ENCODE data around the gene MYH7B. TPM values are rescaled to one million over a fixed set of nuclear protein-coding genes. Genes with fewer than 3 reads are reported as not detected.

The MYH7B gene
- total and polyA plus RNA-seq, 2 experiments from 2014 or later, result 0.10 to 1.1 TPM

GRCh38 chr20:34987288-34988190 is 31.9 kb downstream of the MYH7B start (continued):
- TF ChIP-seq ETS1 (IDR thresholded peaks at IDR 0.05) (no peak), JUNB (IDR thresholded peaks at IDR 0.05; ENCODE audit: unreplicated experiment) (no peak), STAT1 (IDR thresholded peaks at IDR 0.05; ENCODE audit: unreplicated experiment) (no peak), ZNF114 (CRISPR knock-in tag; IDR thresholded peaks at IDR 0.05) (no peak), POLR2AphosphoS5 (IDR thresholded peaks at IDR 0.05; ENCODE audit: low read depth) (no peak), REST (IDR thresholded peaks at IDR 0.05; ENCODE audit: unreplicated experiment) (no peak), CTCF (conservative IDR thresholded peaks at IDR 0.05; ENCODE audit: low read depth in 2 of 2) (no peak), ZNF331 (CRISPR knock-in tag; IDR thresholded peaks at IDR 0.05; ENCODE audit: low read depth) (no peak), CREB1 (CRISPR knock-in tag; IDR thresholded peaks at IDR 0.05; ENCODE audit: low read depth) (no peak), EZH2phosphoT487 (IDR thresholded peaks at IDR 0.05; ENCODE audit: unreplicated experiment) (no peak), EZH2 (IDR thresholded peaks at IDR 0.05; ENCODE audit: low read depth, unreplicated experiment) (no peak)

- H3K4me2 ChIP-seq, result no peak overlapping the region
- H3K4me1 ChIP-seq (ENCODE audit: insufficient read depth), result peaks cover 18% of the 10 kb centered on the region
- H3K27ac ChIP-seq (ENCODE audit: low read depth), result no peak overlapping the region
- Mint-ChIP-seq H3K27ac (no peak overlapping the region), H3K4me1 (peaks cover 20% of the 10 kb centered on the region), H3K27me3 (ENCODE audit: insufficient read depth, low read depth, poor library complexity) (peaks cover 17% of the 10 kb centered on the region), H3K4me3 (no peak overlapping the region), H3K9me3 (no peaks in the 10 kb centered on the region; the same call in 2 of the 3 replicates), H3K36me3 (ENCODE audit: low read depth) (no peaks in the 10 kb centered on the region)
- no peaks in the 10 kb centered on the region for H3K36me3 ChIP-seq (ENCODE audit: insufficient read depth)
- DNase-seq (ENCODE audit: low spot score) (no peak), ATAC-seq (no peak)
- no peaks in the 10 kb centered on the region for H3K9me2 ChIP-seq (ENCODE audit: insufficient read depth)
- H4K20me1 ChIP-seq (replicated peaks; ENCODE audit: insufficient read depth), result no peaks in the 10 kb centered on the region; the same call in 1 of the 2 replicates
- 0 out of 2 replicates have a peak, but pooled peaks cover 2% of the 10 kb centered on the region for H3F3A ChIP-seq (replicated peaks; ENCODE audit: low read depth)
- H3K27me3 ChIP-seq (ENCODE audit: insufficient read depth), result peaks cover 6% of the 10 kb centered on the region; the same call in 1 of the 2 replicates
- H2AFZ ChIP-seq, result no peak overlapping the region
- no peaks in the 10 kb centered on the region for H3K79me2 ChIP-seq (replicated peaks; ENCODE audit: insufficient read depth)
- no peak overlapping the region for H3K4me3 ChIP-seq
- no peak for TF ChIP-seq POLR2AphosphoS5 (IDR thresholded peaks at IDR 0.05; ENCODE audit: low read depth)
- no peak for TF ChIP-seq STAT1 (IDR thresholded peaks at IDR 0.05; ENCODE audit: unreplicated experiment)
- no peak for TF ChIP-seq CTCF (conservative IDR thresholded peaks at IDR 0.05; ENCODE audit: low read depth in 2 of 2)
Measured at GRCh38 chr20:34988191-34988540, 32.5 kb downstream of the MYH7B start.

Data from GM23338 (cell line).